Fibroblast of lung (primary cell): ENCODE data around the gene BTBD9. TPM values are rescaled to one million over a fixed set of nuclear protein-coding genes. Genes with fewer than 3 reads are reported as not detected.

Experiments used
- DNase-seq, 2 donors: peaks; one replicate each; pipeline versions ENCODE4 v3.0.0 to v3.0.0-alpha.2; 2010; ENCODE audit warnings: low read depth in 2 of 2
- H2AFZ ChIP-seq: 2 replicates; pipeline ENCODE4 v1.5.1; 2012; ENCODE audit warnings: low read length, control low read depth, inconsistent platforms
- H3K27ac ChIP-seq: 2 replicates; pipeline ENCODE4 v1.5.1; 2011; ENCODE audit warnings: low read length, control low read depth; ENCODE audit not compliant: insufficient read depth
- H3K27me3 ChIP-seq: 2 replicates; pipeline ENCODE4 v1.5.1; 2011; ENCODE audit warnings: mild to moderate bottlenecking, low read length; ENCODE audit not compliant: control insufficient read depth, insufficient read depth
- H3K36me3 ChIP-seq: 2 replicates; pipeline ENCODE4 v1.5.1; 2011; ENCODE audit warnings: low read length; ENCODE audit not compliant: control insufficient read depth, insufficient read depth
- H3K4me1 ChIP-seq: 2 replicates; pipeline ENCODE4 v1.5.1; 2011; ENCODE audit warnings: low read length; ENCODE audit not compliant: control insufficient read depth, insufficient read depth; ENCODE audit errors: extremely low read depth
- H3K4me2 ChIP-seq: 2 replicates; pipeline ENCODE4 v1.5.1; 2011; ENCODE audit warnings: low read length, control low read depth; ENCODE audit not compliant: insufficient read depth; ENCODE audit errors: extremely low read depth
- H3K4me3 ChIP-seq, 4 experiments: fragments of 200-600 bp in 1 of 4; sonication (generic) in 1 of 4; replicated peaks in 1 of 4; 2 replicates each; pipeline ENCODE4 v1.5.1; 2011 to 2016; ENCODE audit warnings: low read length in 4 of 4, low read depth in 3 of 4, mild to moderate bottlenecking in 3 of 4, control low read depth in 2 of 4, inconsistent platforms in 1 of 4, mixed read lengths in 1 of 4; ENCODE audit not compliant: insufficient read depth in 1 of 4; ENCODE audit errors: control extremely low read depth in 1 of 4
- H3K79me2 ChIP-seq: 2 replicates; pipeline ENCODE4 v1.5.1; 2012; ENCODE audit warnings: mild to moderate bottlenecking, low read length, inconsistent platforms; ENCODE audit not compliant: control insufficient read depth, insufficient read depth
- H3K9ac ChIP-seq: 2 replicates; pipeline ENCODE4 v1.5.1; 2011; ENCODE audit warnings: mild to moderate bottlenecking, low read length, control low read depth; ENCODE audit not compliant: insufficient read depth
- H3K9me3 ChIP-seq: 2 replicates; pipeline ENCODE4 v1.5.1; 2012; ENCODE audit warnings: low read depth, low read length; ENCODE audit not compliant: control insufficient read depth, insufficient read depth
- H4K20me1 ChIP-seq: 2 replicates; pipeline ENCODE4 v1.5.1; 2011; ENCODE audit warnings: low read length; ENCODE audit not compliant: control insufficient read depth, insufficient read depth; ENCODE audit errors: extremely low read depth
- CTCF ChIP-seq, 2 donors: IDR thresholded peaks in 1 of 2; conservative IDR thresholded peaks in 1 of 2; 1 replicate in 1 of 2; 2 replicates in 1 of 2; pipeline ENCODE4 v1.5.1; 2011 to 2012; ENCODE audit warnings: low read length in 2 of 2, control low read depth in 1 of 2, inconsistent platforms in 1 of 2, low read depth in 1 of 2, mild to moderate bottlenecking in 1 of 2
- EZH2 ChIP-seq: IDR thresholded peaks from 2 replicates; pipeline ENCODE4 v1.5.1; 2012; ENCODE audit warnings: low read length, control low read depth, mild to moderate bottlenecking; ENCODE audit errors: missing control alignments
- polyA plus RNA-seq, 2 donors: library from polyadenylated mRNA; depleted of rRNA in 1 of 2; stranded (reverse) in 1 of 2; unstranded in 1 of 2; fragments of >200 nt; gene quantifications; 2 replicates each; pipeline ENCODE4 v1.2.1, GENCODE V29; 2011 to 2012; ENCODE audit warnings: missing spikeins in 1 of 2
- total RNA-seq: library from RNA; depleted of rRNA; stranded (reverse); fragments of >200 nt; gene quantifications from 2 replicates; pipeline ENCODE4 v1.2.1, GENCODE V29; 2014

BTBD9 gene
- total and polyA plus RNA-seq, 2 donors (not counting 1 experiment from before 2014, with no cell fraction given): 7.7 to 13.4 TPM

- Histone ChIP-seq H3K9ac (no peak overlapping the region), H2AFZ (no peak overlapping the region), H3K27me3 (no peaks in the 10 kb centered on the region), H3K27ac (no peak overlapping the region), H3K4me1 (no peaks in the 10 kb centered on the region), H4K20me1 (no peaks in the 10 kb centered on the region), H3K9me3 (no peaks in the 10 kb centered on the region), H3K4me2 (no peak overlapping the region), H3K4me3 (no peak overlapping the region), H3K79me2 (no peaks in the 10 kb centered on the region), H3K36me3 (no peaks in the 10 kb centered on the region)
- DNase-seq: no peak
- TF ChIP-seq EZH2: no peak
- no peak for TF ChIP-seq CTCF (conservative IDR thresholded peaks at IDR 0.05 in 1 of 2, IDR thresholded peaks at IDR 0.05 in 1 of 2; ENCODE audit: low read depth in 1 of 2, low read length in 2 of 2)
Measured at GRCh38 chr6:38198219-38198618, 441.5 kb downstream of the BTBD9 start.

GRCh38 chr6:38195113-38195635, 444.6 kb downstream of the BTBD9 start:
- no peak for TF ChIP-seq EZH2
- no peak for TF ChIP-seq CTCF (conservative IDR thresholded peaks at IDR 0.05 in 1 of 2, IDR thresholded peaks at IDR 0.05 in 1 of 2; ENCODE audit: low read depth in 1 of 2, low read length in 2 of 2)
- H3K4me2 ChIP-seq: no peak overlapping the region
- H3K9me3 ChIP-seq: no peaks in the 10 kb centered on the region
- H3K27ac ChIP-seq: no peak overlapping the region
- no peaks in the 10 kb centered on the region for H3K79me2 ChIP-seq
- H4K20me1 ChIP-seq: no peaks in the 10 kb centered on the region
- no peak overlapping the region for H3K9ac ChIP-seq
- no peak overlapping the region for H3K4me3 ChIP-seq
- no peak overlapping the region for H2AFZ ChIP-seq
- H3K4me1 ChIP-seq: no peaks in the 10 kb centered on the region
- DNase-seq: no peak
- no peaks in the 10 kb centered on the region for H3K27me3 ChIP-seq
- no peaks in the 10 kb centered on the region for H3K36me3 ChIP-seq

GRCh38 chr6:38194589-38194988, 445.1 kb downstream of the BTBD9 start:
- Histone ChIP-seq H3K9ac (no peak overlapping the region), H2AFZ (no peak overlapping the region), H3K27ac (no peak overlapping the region), H3K36me3 (no peaks in the 10 kb centered on the region), H3K4me2 (no peak overlapping the region), H3K27me3 (no peaks in the 10 kb centered on the region), H3K4me3 (no peak overlapping the region), H3K79me2 (no peaks in the 10 kb centered on the region), H3K4me1 (no peaks in the 10 kb centered on the region), H3K9me3 (no peaks in the 10 kb centered on the region), H4K20me1 (no peaks in the 10 kb centered on the region)
- TF ChIP-seq EZH2 (no peak), CTCF (conservative IDR thresholded peaks at IDR 0.05 in 1 of 2, IDR thresholded peaks at IDR 0.05 in 1 of 2; ENCODE audit: low read depth in 1 of 2, low read length in 2 of 2) (no peak)
- no peak for DNase-seq
